HepG2 (cell line): ENCODE data around the gene TP53BP2. TPM values are rescaled to one million over a fixed set of nuclear protein-coding genes. Genes with fewer than 3 reads are reported as not detected.

ENCODE experiments used
- ATAC-seq: fragments of 200-7000 bp; cut with Tn5 transposase; 3 replicates; pipeline ENCODE4 v1.9.1; 2020; ENCODE audit warnings: mild to moderate bottlenecking, moderate library complexity
- BruUV-seq: library from RNA; stranded (reverse); fragments of 400-500 nt; replicated peaks from 2 replicates; lab custom pipeline; 2021; lab: Mats Ljungman, UMichigan
- CTCF ChIA-PET: fragments of 300-600 bp; formaldehyde crosslinking; extraction: SDS; loops from one replicate; lab custom pipeline; 2021; ENCODE audit warnings: low total read pairs, inconsistent platforms, low intra/inter-chr PET ratio; lab: Yijun Ruan, JAX
- POLR2A ChIA-PET: fragments of 350-600 bp; sonication (Branson Sonifier 250); formaldehyde crosslinking; loops from one replicate; lab custom pipeline; 2020; ENCODE audit warnings: antibody characterized with exemption, inconsistent platforms; lab: Yijun Ruan, JAX
- DNase-seq: peaks from one replicate; pipeline ENCODE4 v3.0.0-alpha.2; 2015; ENCODE audit warnings: low spot score
- FAIRE-seq: peaks from 3 replicates; lab custom pipeline; 2011; peaks lifted over from hg19 to GRCh38; lab: Jason Lieb, UNC
- H2AFZ ChIP-seq: one replicate; pipeline ENCODE4 v1.6.1; 2011; ENCODE audit warnings: low read length, inconsistent platforms
- H3K27ac ChIP-seq: fragments of 300-600 bp; 3 replicates; pipeline ENCODE4 v1.8.0; 2011; ENCODE audit warnings: mixed run types, mild to moderate bottlenecking, mixed read lengths, low read length, inconsistent platforms; ENCODE audit not compliant: insufficient read depth; ENCODE audit errors: extremely low read length
- H3K27me3 ChIP-seq, 2 experiments: fragments of 200-600 bp in 1 of 2; 2 replicates in 1 of 2; 3 replicates in 1 of 2; pipeline versions ENCODE4 v1.6.0 to v1.8.0; 2011; ENCODE audit warnings: low read length in 2 of 2, mild to moderate bottlenecking in 2 of 2, moderate library complexity in 2 of 2, inconsistent platforms in 1 of 2; ENCODE audit not compliant: insufficient read depth in 2 of 2, control insufficient read depth in 1 of 2
- H3K36me3 ChIP-seq, 2 experiments: fragments of 200-600 bp in 1 of 2; replicated peaks in 1 of 2; 2 replicates in 1 of 2; 3 replicates in 1 of 2; pipeline versions ENCODE4 v1.5.1 to v1.8.0; 2011; ENCODE audit warnings: low read length in 2 of 2, inconsistent platforms in 1 of 2; ENCODE audit not compliant: insufficient read depth in 2 of 2, control insufficient read depth in 1 of 2
- H3K4me1 ChIP-seq: 2 replicates; pipeline ENCODE4 v1.5.1; 2012; ENCODE audit warnings: low read length, inconsistent platforms; ENCODE audit not compliant: insufficient read depth
- H3K4me2 ChIP-seq: 2 replicates; pipeline ENCODE4 v1.6.0; 2011; ENCODE audit warnings: low read depth, low read length, inconsistent platforms
- H3K4me3 ChIP-seq, 3 experiments: fragments of 200-600 bp in 1 of 3; sonication (generic), shearing (Covaris generic) in 1 of 3; replicated peaks in 1 of 3; 2 replicates each; pipeline ENCODE4 v1.5.1; 2011 to 2016; ENCODE audit warnings: low read length in 3 of 3, inconsistent platforms in 2 of 3, low read depth in 2 of 3, mild to moderate bottlenecking in 2 of 3, control low read depth in 1 of 3, mixed read lengths in 1 of 3; ENCODE audit not compliant: insufficient read depth in 1 of 3
- H3K79me2 ChIP-seq: one replicate; pipeline ENCODE4 v1.6.1; 2011; ENCODE audit warnings: low read length, inconsistent platforms; ENCODE audit not compliant: insufficient read depth
- H3K9ac ChIP-seq: 2 replicates; pipeline ENCODE4 v1.6.0; 2011; ENCODE audit warnings: mild to moderate bottlenecking, low read depth, low read length, inconsistent platforms; ENCODE audit not compliant: insufficient read depth
- H3K9me3 ChIP-seq: 2 replicates; pipeline ENCODE4 v1.5.1; 2012; ENCODE audit warnings: mild to moderate bottlenecking, low read length
- H4K20me1 ChIP-seq: 2 replicates; pipeline ENCODE4 v1.6.0; 2011; ENCODE audit warnings: inconsistent platforms, mild to moderate bottlenecking, low read length, moderate library complexity; ENCODE audit not compliant: insufficient read depth
- CREB3 ChIP-seq: sonication (generic); formaldehyde crosslinking; IDR thresholded peaks from 2 replicates; pipeline ENCODE4 v1.5.0; 2020; ENCODE audit warnings: missing genetic modification reagents
- DRAP1 ChIP-seq: IDR thresholded peaks from 2 replicates; pipeline ENCODE4 v1.6.1; 2016; ENCODE audit warnings: missing genetic modification reagents, missing compliant biosample characterization
- EED ChIP-seq: sonication (generic); formaldehyde crosslinking; IDR thresholded peaks from 2 replicates; pipeline ENCODE4 v1.5.0; 2020; ENCODE audit warnings: mild to moderate bottlenecking, missing genetic modification reagents
- HMGXB4 ChIP-seq, 2 experiments: sonication (generic) in 1 of 2; formaldehyde crosslinking in 1 of 2; IDR thresholded peaks; 2 replicates each; pipeline versions ENCODE4 v1.4.0 to v1.6.1; 2018 to 2020; ENCODE audit warnings: missing genetic modification reagents in 2 of 2, borderline replicate concordance in 1 of 2, low read depth in 1 of 2, mild to moderate bottlenecking in 1 of 2, missing biosample characterization in 1 of 2
- KAT2B ChIP-seq: fragments of 150-350 bp; IDR thresholded peaks from 2 replicates; pipeline ENCODE4 v1.6.1; 2014; ENCODE audit warnings: low read depth, low read length, borderline replicate concordance
- MAF1 ChIP-seq: sonication (generic); formaldehyde crosslinking; IDR thresholded peaks from 2 replicates; pipeline ENCODE4 v1.5.0; 2020; ENCODE audit warnings: missing genetic modification reagents, borderline replicate concordance
- SCMH1 ChIP-seq: sonication (generic); formaldehyde crosslinking; IDR thresholded peaks from 2 replicates; pipeline ENCODE4 v1.9.0; 2021; ENCODE audit warnings: missing genetic modification reagents, mild to moderate bottlenecking, borderline replicate concordance
- SIN3B ChIP-seq: fragments of 150-350 bp; IDR thresholded peaks from 2 replicates; pipeline ENCODE4 v1.6.1; 2014; ENCODE audit warnings: low read length
- SMYD3 ChIP-seq: sonication (generic); formaldehyde crosslinking; IDR thresholded peaks from 2 replicates; pipeline ENCODE4 v1.8.1; 2023; ENCODE audit warnings: mild to moderate bottlenecking, missing genetic modification reagents
- THRA ChIP-seq: sonication (generic); formaldehyde crosslinking; IDR thresholded peaks from 2 replicates; pipeline ENCODE4 v1.4.0; 2020; ENCODE audit warnings: missing genetic modification reagents, borderline replicate concordance
- YEATS2 ChIP-seq: sonication (generic); formaldehyde crosslinking; IDR thresholded peaks from 2 replicates; pipeline ENCODE4 v1.4.0; 2020; ENCODE audit warnings: missing genetic modification reagents, borderline replicate concordance
- ZNF274 ChIP-seq: sonication (generic); formaldehyde crosslinking; IDR thresholded peaks from 2 replicates; pipeline ENCODE4 v1.5.1; 2020; ENCODE audit warnings: mild to moderate bottlenecking, missing genetic modification reagents
- ZNF800 ChIP-seq: sonication (generic); formaldehyde crosslinking; IDR thresholded peaks from 2 replicates; pipeline ENCODE4 v1.4.0; 2020; ENCODE audit warnings: missing genetic modification reagents
- whole genome bisulfite sequencing: methylation state at CpG from one replicate; pipeline ENCODE4 v1.1.6; 2017; ENCODE audit warnings: low lambda C conversion rate; 5-methylcytosine and 5-hydroxymethylcytosine counted together
- in situ Hi-C: cut with HindIII; loops from 2 replicates; pipeline ENCODE4 v1.10.0; 2017; ENCODE audit warnings: low pct_unique_long_range_greater_than_20kb; ENCODE audit not compliant: extremely low pct_ligation_motif_present
- intact Hi-C: fragments of 100-400 bp; cut with micrococcal nuclease; formaldehyde crosslinking; loops from one replicate; pipeline ENCODE4 v1.10.0; 2022; ENCODE audit not compliant: unreplicated experiment
- polyA plus RNA-seq, 8 experiments: library from polyadenylated mRNA; depleted of rRNA in 3 of 8; stranded (reverse) in 7 of 8; unstranded in 1 of 8; fragments of >200 nt; fragmentation: Illumina TruSeq in 4 of 8; extraction: Trizol in 4 of 8; gene quantifications; 2 replicates each; pipeline versions ENCODE4 v1.2.1 to v1.2.3, GENCODE V29; 2011 to 2016; ENCODE audit warnings: low read depth in 4 of 8, missing spikeins in 1 of 8, mixed read lengths in 1 of 8; ENCODE audit not compliant: insufficient read depth in 1 of 8
- total RNA-seq, 5 experiments: library from RNA; depleted of rRNA; stranded (reverse); fragments of >200 nt; fragmentation: Illumina TruSeq; extraction: Trizol; gene quantifications; 2 replicates each; pipeline ENCODE4 v1.2.3, GENCODE V29; 2016; ENCODE audit warnings: low read depth in 1 of 5

Gene TP53BP2
- total and polyA plus RNA-seq, 2 of the 13 experiments (the other 11 are each of a cell fraction or from before 2014, with no cell fraction given), result 10.0 to 14.0 TPM

GRCh38 chr1:223827193-223827663, 18.5 kb downstream of the TP53BP2 start:
- Histone ChIP-seq H3K27ac (no peak overlapping the region), H3K9ac (no peak overlapping the region), H3K4me3 (no peak overlapping the region), H3K9me3 (no peaks in the 10 kb centered on the region), H3K79me2 (peaks cover 63% of the 10 kb centered on the region), H3K4me1 (peaks cover 10% of the 10 kb centered on the region; the same call in 1 of the 2 replicates), H4K20me1 (no peaks in the 10 kb centered on the region), H3K4me2 (no peak overlapping the region), H2AFZ (no peak overlapping the region), H3K36me3 (peaks cover 0 to 3% of the 10 kb centered on the region in 2 experiments; a peak in 1 of 5 replicates), H3K27me3 (no peaks in the 10 kb centered on the region)
- in situ Hi-C loops, result no loop called here
- ChIA-PET CTCF (no interaction called here), POLR2A (no interaction called here)
- intact Hi-C loops, result no loop called here
- BruUV-seq, result no TSS peak
- WGBS, result 97% methylated on average over 3 of the region's 3 CpGs
- ATAC-seq (no peak), FAIRE-seq (no peak), DNase-seq (no peak)
- TF ChIP-seq KAT2B (no peak), SMYD3 (CRISPR knock-in tag) (no peak), SIN3B (no peak), DRAP1 (CRISPR knock-in tag) (no peak), THRA (CRISPR knock-in tag) (no peak), HMGXB4 (CRISPR knock-in tag; IDR thresholded peaks at IDR 0.05; ENCODE audit: borderline replicate concordance in 1 of 2, low read depth in 1 of 2) (no peak), SCMH1 (no peak), EED (no peak), MAF1 (CRISPR knock-in tag) (no peak), ZNF800 (CRISPR knock-in tag) (no peak), CREB3 (CRISPR knock-in tag) (no peak), ZNF274 (CRISPR knock-in tag) (no peak), YEATS2 (CRISPR knock-in tag) (no peak)
